H1 (cell line): ENCODE measurements around the gene GNAO1.

Experiments
- CREB1 ChIP-seq: IDR thresholded peaks from 2 replicates; pipeline ENCODE4 v1.6.1; 2012; ENCODE audit warnings: inconsistent platforms
- EZH2 ChIP-seq: fragments of 200-600 bp; sonication (generic); IDR thresholded peaks from 2 replicates; pipeline ENCODE4 v1.7.1; 2012; ENCODE audit warnings: low read depth, mild to moderate bottlenecking, moderate library complexity, low read length, inconsistent platforms; ENCODE audit not compliant: severe bottlenecking
- GABPA ChIP-seq: IDR thresholded peaks from 2 replicates; pipeline ENCODE4 v1.6.1; 2011; ENCODE audit warnings: mild to moderate bottlenecking, low read length, moderate library complexity, borderline replicate concordance; ENCODE audit not compliant: insufficient read depth
- MAFK ChIP-seq: IDR thresholded peaks from 2 replicates; pipeline ENCODE4 v1.6.1; 2012; ENCODE audit warnings: low read depth, mild to moderate bottlenecking, improper control_type of control experiment, low read length
- NRF1 ChIP-seq: IDR thresholded peaks from 2 replicates; pipeline ENCODE4 v1.6.1; 2011; ENCODE audit warnings: mild to moderate bottlenecking, low read depth, low read length, improper control_type of control experiment
- POLR2A ChIP-seq, 2 experiments: IDR thresholded peaks; 1 replicate in 1 of 2; 2 replicates in 1 of 2; pipeline ENCODE4 v1.6.1; 2011; ENCODE audit warnings: low read depth in 2 of 2, low read length in 2 of 2, mild to moderate bottlenecking in 2 of 2; ENCODE audit errors: control extremely low read depth in 1 of 2
- POLR2AphosphoS5 ChIP-seq: IDR thresholded peaks from 2 replicates; pipeline ENCODE4 v1.6.1; 2011; ENCODE audit warnings: low read depth, low read length
- SP2 ChIP-seq: IDR thresholded peaks from 2 replicates; pipeline ENCODE4 v1.6.1; 2012; ENCODE audit warnings: mild to moderate bottlenecking, low read length, inconsistent platforms
- ZNF274 ChIP-seq: IDR thresholded peaks from 2 replicates; pipeline ENCODE4 v1.7.0; 2012; ENCODE audit warnings: low read length, borderline replicate concordance; ENCODE audit errors: extremely low read depth
- TF ChIP-seq, protein P1 (sequence below), 3 experiments: IDR thresholded peaks; 1 replicate in 2 of 3; 2 replicates in 1 of 3; pipeline versions ENCODE4 v1.5.1 to v1.6.1; 2011; ENCODE audit warnings: low read length in 3 of 3, mild to moderate bottlenecking in 3 of 3, inconsistent platforms in 2 of 3, low read depth in 1 of 3, moderate library complexity in 1 of 3; ENCODE audit not compliant: insufficient read depth in 1 of 3; ENCODE audit errors: control extremely low read depth in 1 of 3

DNA sequence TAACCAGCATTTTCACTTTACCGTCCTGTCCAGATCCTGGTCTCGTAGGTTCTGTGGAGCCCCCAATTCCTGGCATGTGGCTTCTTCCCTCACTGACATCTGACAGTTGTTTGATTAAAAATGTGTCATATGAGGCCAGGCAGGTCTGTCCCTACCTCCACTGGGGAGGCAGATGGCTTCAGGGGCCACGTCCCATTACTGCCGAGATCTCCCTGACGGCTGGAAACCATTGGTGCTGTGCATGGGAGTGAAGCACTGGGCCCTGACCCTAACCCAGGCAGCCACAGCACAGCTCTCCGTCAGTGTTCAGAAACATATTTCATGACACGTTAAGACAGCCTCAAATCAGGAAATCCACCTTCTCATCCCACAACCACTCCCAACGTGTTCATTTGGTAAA, 77.5 kb downstream of the GNAO1 start:
- TF ChIP-seq POLR2AphosphoS5 = no peak
- TF ChIP-seq POLR2A (IDR thresholded peaks at IDR 0.05; ENCODE audit: control extremely low read depth in 1 of 2, low read depth in 2 of 2, low read length in 2 of 2) = no peak
- no peak for TF ChIP-seq GABPA
- TF ChIP-seq, protein P1, sequence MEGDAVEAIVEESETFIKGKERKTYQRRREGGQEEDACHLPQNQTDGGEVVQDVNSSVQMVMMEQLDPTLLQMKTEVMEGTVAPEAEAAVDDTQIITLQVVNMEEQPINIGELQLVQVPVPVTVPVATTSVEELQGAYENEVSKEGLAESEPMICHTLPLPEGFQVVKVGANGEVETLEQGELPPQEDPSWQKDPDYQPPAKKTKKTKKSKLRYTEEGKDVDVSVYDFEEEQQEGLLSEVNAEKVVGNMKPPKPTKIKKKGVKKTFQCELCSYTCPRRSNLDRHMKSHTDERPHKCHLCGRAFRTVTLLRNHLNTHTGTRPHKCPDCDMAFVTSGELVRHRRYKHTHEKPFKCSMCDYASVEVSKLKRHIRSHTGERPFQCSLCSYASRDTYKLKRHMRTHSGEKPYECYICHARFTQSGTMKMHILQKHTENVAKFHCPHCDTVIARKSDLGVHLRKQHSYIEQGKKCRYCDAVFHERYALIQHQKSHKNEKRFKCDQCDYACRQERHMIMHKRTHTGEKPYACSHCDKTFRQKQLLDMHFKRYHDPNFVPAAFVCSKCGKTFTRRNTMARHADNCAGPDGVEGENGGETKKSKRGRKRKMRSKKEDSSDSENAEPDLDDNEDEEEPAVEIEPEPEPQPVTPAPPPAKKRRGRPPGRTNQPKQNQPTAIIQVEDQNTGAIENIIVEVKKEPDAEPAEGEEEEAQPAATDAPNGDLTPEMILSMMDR (IDR thresholded peaks at IDR 0.05; ENCODE audit: control extremely low read depth in 1 of 3, insufficient read depth in 1 of 3, low read depth in 1 of 3, low read length in 3 of 3) = no peak
- TF ChIP-seq NRF1 = no peak
- no peak for TF ChIP-seq SP2
- no peak for TF ChIP-seq ZNF274
- TF ChIP-seq CREB1 = no peak
- TF ChIP-seq EZH2 = no peak
- no peak for TF ChIP-seq MAFK
